HT-29 (cell line): ENCODE results near the gene NEUROG1. TPM values are rescaled to one million over a fixed set of nuclear protein-coding genes. Genes with fewer than 3 reads are reported as not detected.

Experiments used
- DNase-seq: peaks from one replicate; pipeline ENCODE4 v3.0.0-alpha.2; 2015; ENCODE audit warnings: low spot score
- total RNA-seq: library from RNA; depleted of rRNA; stranded (reverse); fragments of >200 nt; shearing (Covaris generic); gene quantifications from 2 replicates; pipeline ENCODE4 v1.2.3, GENCODE V29; 2014; rRNA removed

NEUROG1 gene
- total RNA-seq, 1 experiment from 2014 or later: not detected

DNA sequence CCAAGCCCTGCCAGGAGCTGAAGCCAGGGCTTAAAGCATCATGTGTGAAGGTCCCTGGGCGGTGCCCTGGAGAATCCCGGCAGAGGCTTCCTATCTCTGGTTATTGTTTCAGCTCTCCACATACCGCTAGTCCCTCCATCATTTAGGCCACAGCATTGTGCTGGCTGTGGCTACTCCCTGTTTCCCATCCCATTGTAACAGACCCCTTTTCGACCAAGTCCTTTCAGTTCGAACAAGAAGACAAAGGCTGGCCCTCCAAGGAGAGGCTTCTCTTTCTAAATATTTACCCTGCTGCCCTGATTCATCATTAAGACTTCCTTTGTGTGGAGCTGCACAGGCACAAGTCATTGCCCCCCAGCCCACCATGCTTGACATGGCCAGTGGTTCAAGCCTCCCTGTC, 41.6 kb downstream of the NEUROG1 start:
- no peak for DNase-seq

GRCh38 chr5:135493406-135494180, 42.2 kb downstream of the NEUROG1 start:
- no peak for DNase-seq

DNA sequence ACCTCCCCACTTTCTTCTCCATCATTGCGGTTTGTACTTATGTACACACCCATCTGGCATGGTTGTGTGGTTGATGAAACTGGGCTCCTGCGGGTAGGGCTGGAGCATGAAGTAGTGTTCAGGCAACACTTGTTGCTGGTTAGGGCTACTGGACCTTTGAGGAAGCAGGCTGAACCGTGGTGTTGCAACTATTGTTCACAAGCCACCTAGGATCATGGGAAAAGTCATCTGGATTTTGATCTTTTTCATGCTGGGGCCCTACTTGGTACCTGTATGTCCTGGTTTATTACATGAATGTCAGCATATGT, 43.5 kb downstream of the NEUROG1 start:
- no peak for DNase-seq

DNA sequence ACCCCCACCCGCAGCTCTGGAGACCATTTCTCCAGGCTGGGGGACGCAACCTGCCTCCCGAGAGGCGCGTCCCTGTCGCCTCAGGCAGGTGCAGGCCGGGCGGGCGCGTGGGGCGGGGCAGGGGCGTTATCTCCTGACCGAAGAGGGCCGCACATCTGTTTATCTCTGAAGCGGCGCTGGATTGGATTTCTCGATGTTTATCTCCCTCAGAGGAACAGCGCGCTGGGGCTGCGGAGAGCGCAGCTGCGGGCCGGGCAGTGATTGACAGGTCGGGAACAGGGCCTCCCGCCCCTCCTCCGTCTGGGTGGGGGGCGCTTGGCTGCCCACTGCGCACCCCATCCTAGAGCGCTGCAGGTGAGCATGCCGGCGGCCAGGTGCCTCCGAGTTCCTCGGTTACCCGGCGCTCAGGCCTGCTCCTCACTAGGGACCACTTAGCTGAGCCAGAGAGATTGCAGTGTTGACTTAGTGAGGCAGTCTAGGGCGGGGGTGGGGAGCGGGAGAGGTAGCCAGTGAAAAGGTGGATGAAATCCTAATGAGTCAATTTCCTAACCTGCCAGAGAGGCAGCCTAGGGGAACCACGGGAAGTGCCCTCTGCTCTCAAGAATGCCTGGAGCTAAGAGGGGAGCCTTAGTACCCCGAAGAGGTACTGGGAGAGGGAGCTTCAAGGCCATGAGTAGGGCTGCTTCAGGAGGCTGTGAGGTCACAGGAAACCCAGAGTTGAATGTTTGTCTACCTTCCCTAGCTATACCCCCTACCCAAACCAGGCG, 44.0 kb downstream of the NEUROG1 start:
- peak; percentile 43 for DNase-seq

- no peak for DNase-seq
These were observed 44.7 kb downstream of the NEUROG1 start for GRCh38 chr5:135491038-135491551.

GRCh38 chr5:135490245-135491037, 45.3 kb downstream of the NEUROG1 start:
- DNase-seq: no peak

GRCh38 chr5:135489466-135490244, 46.1 kb downstream of the NEUROG1 start:
- DNase-seq: no peak

DNA sequence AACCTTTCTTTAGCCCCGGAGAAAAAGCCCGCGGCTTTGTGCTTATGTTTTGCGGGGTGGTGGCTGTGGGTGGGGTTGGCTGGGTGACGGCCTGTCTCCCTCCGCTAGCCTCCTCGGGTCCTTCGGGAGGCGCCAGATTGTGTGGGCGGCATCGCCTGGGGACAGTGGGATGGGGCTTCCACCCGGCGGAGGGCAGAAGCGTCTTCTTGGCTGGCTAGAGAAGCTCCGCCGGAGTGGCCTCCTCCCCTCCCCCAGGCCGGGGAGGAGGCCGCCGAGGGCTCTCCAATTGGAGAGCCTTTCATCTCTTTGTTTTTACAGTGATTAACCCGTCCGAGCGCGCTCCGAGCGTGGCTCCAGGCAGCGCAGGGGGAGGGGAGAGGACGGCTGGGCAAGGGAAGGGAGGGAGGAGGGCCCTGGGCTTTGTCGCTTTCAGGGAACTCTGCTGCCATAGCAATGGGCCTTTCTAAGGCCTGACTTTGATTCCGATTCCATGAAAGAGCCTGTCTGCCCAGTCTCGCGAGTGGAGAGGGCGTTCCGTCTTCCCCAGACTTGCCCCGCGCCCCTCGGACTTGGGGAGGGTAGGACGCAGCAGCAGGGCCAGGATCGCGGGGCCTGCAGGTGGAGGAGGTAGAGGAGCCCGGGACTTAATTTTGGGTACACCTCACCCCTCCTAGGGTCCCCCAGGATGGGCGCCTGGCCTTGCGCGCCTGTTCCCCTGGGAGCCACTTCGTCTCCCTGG, 46.9 kb downstream of the NEUROG1 start:
- peak; percentile 41 for DNase-seq

GRCh38 chr5:135487839-135488514, 47.8 kb downstream of the NEUROG1 start:
- DNase-seq: no peak

DNA sequence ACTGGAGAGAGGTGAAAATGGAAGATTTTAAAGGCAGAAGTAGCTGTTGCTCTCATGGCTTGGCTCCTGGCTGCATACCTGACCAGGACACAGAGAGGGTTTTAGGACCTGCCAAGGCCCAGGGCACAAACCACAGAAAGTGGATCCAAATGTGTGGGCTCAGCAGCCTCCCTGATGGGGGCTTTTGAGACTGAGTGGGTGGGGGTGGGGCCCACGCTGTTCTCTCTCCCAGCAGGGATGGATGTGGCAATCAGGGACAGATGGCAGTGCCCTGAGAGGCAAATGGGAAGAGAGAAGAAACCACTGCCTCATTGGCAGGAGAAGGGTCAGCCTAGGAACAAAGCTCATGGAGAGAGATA, 48.7 kb downstream of the NEUROG1 start:
- DNase-seq: no peak

DNA sequence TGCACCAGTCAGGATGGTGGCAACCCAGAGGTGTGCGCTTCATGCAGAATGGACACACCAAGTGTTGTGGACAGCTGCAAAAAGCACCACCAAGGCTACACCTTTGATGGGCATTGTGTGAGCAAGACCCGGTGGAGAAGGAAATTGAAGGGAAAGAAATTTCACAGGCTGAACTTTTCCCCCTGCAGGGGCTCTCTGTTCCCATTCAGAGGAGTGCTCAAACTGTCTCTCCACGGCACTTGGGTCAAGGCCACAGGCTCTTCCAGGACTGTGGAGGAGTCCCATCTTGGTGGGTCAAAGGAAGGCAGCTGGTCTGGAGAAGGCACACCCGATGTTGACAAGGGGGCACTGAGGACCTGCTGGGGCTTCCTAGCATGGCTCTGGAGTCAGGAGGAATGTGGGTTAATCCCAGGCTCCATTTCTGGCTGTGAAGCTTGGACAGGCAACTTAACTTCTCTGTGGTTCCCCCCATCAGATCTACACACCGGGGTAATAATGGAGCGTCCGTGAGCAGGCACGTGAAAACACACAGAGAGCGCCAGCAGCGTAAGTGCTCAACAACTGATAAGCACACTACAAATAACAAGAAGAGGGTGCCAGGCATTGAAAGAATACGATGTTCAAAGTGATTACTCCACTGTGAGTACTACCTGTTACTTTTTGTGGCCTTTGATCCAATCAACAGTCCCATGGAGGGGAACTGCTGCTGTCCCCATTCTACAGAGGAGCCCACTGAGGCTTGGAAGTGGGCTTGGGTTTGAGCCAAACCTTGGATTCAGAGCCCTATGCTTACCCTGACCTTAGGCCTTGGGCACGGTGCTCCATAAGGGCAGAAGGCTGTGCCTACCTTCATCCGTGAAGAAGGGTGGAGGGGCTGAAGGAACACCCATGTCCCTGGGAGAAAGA, 49.4 kb downstream of the NEUROG1 start:
- DNase-seq: no peak

DNA sequence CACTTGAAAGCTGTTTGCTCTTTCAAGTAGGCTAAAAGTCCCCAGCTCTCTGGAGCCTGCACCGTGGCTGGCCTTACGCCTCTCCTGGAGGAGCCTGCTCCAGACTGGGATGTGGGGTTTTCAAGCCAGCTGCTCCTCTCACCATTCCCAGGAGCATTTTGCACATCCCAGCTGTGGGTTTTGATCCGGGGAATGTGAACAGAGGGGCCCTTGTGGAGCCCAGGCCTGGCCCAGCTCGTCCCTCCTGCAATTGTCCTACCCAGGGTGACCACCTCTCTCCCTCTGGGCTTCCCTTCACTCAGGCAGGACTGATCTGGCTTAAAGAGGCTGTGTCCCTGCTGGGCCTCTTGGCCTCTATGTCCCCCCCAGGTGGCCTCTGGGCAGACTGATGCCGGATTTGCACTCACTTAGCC, 51.1 kb downstream of the NEUROG1 start:
- DNase-seq: no peak

Other genes starting within 250 kb of the NEUROG1 start
- gene MACROH2A1, start 136.7 kb downstream of the NEUROG1 start, total RNA-seq: 566 and 576 TPM in 2 replicates
- not detected in 2 replicates for gene DCANP1, start 88.6 kb downstream of the NEUROG1 start, total RNA-seq
- gene TIFAB, start 83.6 kb downstream of the NEUROG1 start, total RNA-seq: not detected in 2 replicates
- not detected in 2 replicates for gene CXCL14, start 43.0 kb upstream of the NEUROG1 start, total RNA-seq